Tibial nerve (tissue), 4 donors: ENCODE data around the gene IL31RA. TPM values are rescaled to one million over a fixed set of nuclear protein-coding genes. Genes with fewer than 3 reads are reported as not detected.

Source experiments
- DNase-seq, 2 donors: peaks; one replicate each; pipeline ENCODE4 v3.0.0-alpha.2; 2019; ENCODE audit warnings: low spot score in 2 of 2
- H3K27ac ChIP-seq, 4 donors: fragments of 200-600 bp; sonication (generic) in 3 of 4; one replicate each; pipeline ENCODE4 v1.5.1; 2017 to 2019; ENCODE audit warnings: mild to moderate bottlenecking in 1 of 4
- H3K27me3 ChIP-seq, 2 donors: fragments of 200-600 bp; sonication (generic) in 1 of 2; one replicate each; pipeline versions ENCODE4 v1.5.1 to v1.6.0; 2017 to 2019
- H3K36me3 ChIP-seq, 3 donors: fragments of 200-600 bp; sonication (generic); one replicate each; pipeline ENCODE4 v1.5.1; 2018 to 2019
- H3K4me1 ChIP-seq, 4 donors: fragments of 200-600 bp; sonication (generic) in 3 of 4; one replicate each; pipeline ENCODE4 v1.5.1; 2017 to 2019
- H3K4me3 ChIP-seq, 4 donors: fragments of 200-600 bp; sonication (generic) in 3 of 4; one replicate each; pipeline ENCODE4 v1.5.1; 2017 to 2019; ENCODE audit warnings: mild to moderate bottlenecking in 1 of 4, moderate library complexity in 1 of 4
- H3K9me3 ChIP-seq, 4 donors: fragments of 200-600 bp; sonication (generic) in 3 of 4; one replicate each; pipeline ENCODE4 v1.5.1; 2017 to 2019
- CTCF ChIP-seq, 5 experiments: fragments of 200-600 bp in 3 of 5; fragments of 450-650 bp in 2 of 5; sonication (generic) in 3 of 5; IDR thresholded peaks; one replicate each; pipeline ENCODE4 v1.5.1; 2016 to 2019; ENCODE audit warnings: antibody characterized with exemption in 5 of 5, mild to moderate bottlenecking in 3 of 5, moderate library complexity in 2 of 5
- EP300 ChIP-seq, 2 donors: sonication (generic); formaldehyde crosslinking; IDR thresholded peaks; one replicate each; pipeline ENCODE4 v1.6.1; 2017; ENCODE audit warnings: antibody characterized with exemption in 2 of 2, mild to moderate bottlenecking in 1 of 2
- POLR2A ChIP-seq, 2 donors: fragments of 450-650 bp; IDR thresholded peaks; one replicate each; pipeline ENCODE4 v1.6.1; 2017; ENCODE audit warnings: antibody characterized with exemption in 2 of 2, mild to moderate bottlenecking in 2 of 2, moderate library complexity in 2 of 2
- WGBS, 2 donors: methylation state at CpG; one replicate each; pipeline ENCODE4 v1.1.5; 2018; 5-methylcytosine and 5-hydroxymethylcytosine counted together
- total RNA-seq, 4 donors: library from RNA; depleted of rRNA; stranded (reverse); fragments of >200 nt; gene quantifications; one replicate each; pipeline ENCODE4 v1.1.0, GENCODE V29; 2016

Gene IL31RA
- total RNA-seq, 4 donors from 2014 or later: 0.60 TPM; not detected in 3

GRCh38 chr5:55897905-55898304 lies 46.7 kb downstream of the IL31RA start:
- Histone ChIP-seq H3K9me3 (no peaks in the 10 kb centered on the region), H3K4me1 (peaks cover 0 to 21% (median 2%) of the 10 kb centered on the region in 4 donors), H3K27me3 (no peaks in the 10 kb centered on the region), H3K36me3 (no peaks in the 10 kb centered on the region), H3K4me3 (peak overlapping the region in 2 of 4 donors; percentile 16 to 18), H3K27ac (peak overlapping the region in 2 of 4 donors; percentile 38 to 41)
- peak in 1 of 2 donors; percentile 38 for DNase-seq
- TF ChIP-seq CTCF (IDR thresholded peaks at IDR 0.05): no peak
- TF ChIP-seq EP300 (IDR thresholded peaks at IDR 0.05): peak in 1 of 2 donors; percentile 50
- whole genome bisulfite sequencing, 2 donors: 28 to 29% methylated on average over 14 of the region's 14 CpGs

GRCh38 chr5:55899344-55899743 lies 48.2 kb downstream of the IL31RA start:
- no peak for DNase-seq
- no peak overlapping the region for H3K27ac ChIP-seq
- H3K36me3 ChIP-seq: no peaks in the 10 kb centered on the region
- WGBS, 2 donors: 83 to 87% methylated on average over 6 of the region's 6 CpGs
- no peak for TF ChIP-seq POLR2A (IDR thresholded peaks at IDR 0.05)
- no peak overlapping the region for H3K4me3 ChIP-seq
- peaks cover 0 to 25% (median 2%) of the 10 kb centered on the region in 4 donors for H3K4me1 ChIP-seq
- H3K9me3 ChIP-seq: no peaks in the 10 kb centered on the region
- no peaks in the 10 kb centered on the region for H3K27me3 ChIP-seq

- WGBS, 2 donors: 68 to 73% methylated on average over 1 of the region's 1 CpG
- TF ChIP-seq POLR2A (IDR thresholded peaks at IDR 0.05) (no peak), CTCF (IDR thresholded peaks at IDR 0.05) (no peak), EP300 (IDR thresholded peaks at IDR 0.05) (no peak)
- DNase-seq: no peak
- Histone ChIP-seq H3K27me3 (no peaks in the 10 kb centered on the region), H3K27ac (no peak overlapping the region), H3K4me1 (peaks cover 0 to 25% (median 2%) of the 10 kb centered on the region in 4 donors), H3K4me3 (no peak overlapping the region), H3K36me3 (no peaks in the 10 kb centered on the region), H3K9me3 (no peaks in the 10 kb centered on the region)
Measured at GRCh38 chr5:55900068-55900467, 48.9 kb downstream of the IL31RA start.

- H3K4me1 ChIP-seq: peaks cover 0 to 25% (median 2%) of the 10 kb centered on the region in 4 donors
- no peaks in the 10 kb centered on the region for H3K36me3 ChIP-seq
- H3K27me3 ChIP-seq: no peaks in the 10 kb centered on the region
- no peak overlapping the region for H3K27ac ChIP-seq
- no peak overlapping the region for H3K4me3 ChIP-seq
- no peak for DNase-seq
- no peak for TF ChIP-seq POLR2A (IDR thresholded peaks at IDR 0.05)
- TF ChIP-seq CTCF (IDR thresholded peaks at IDR 0.05): no peak
- no peak for TF ChIP-seq EP300 (IDR thresholded peaks at IDR 0.05)
- H3K9me3 ChIP-seq: no peaks in the 10 kb centered on the region
Measured at GRCh38 chr5:55900776-55901175, 49.6 kb downstream of the IL31RA start.

- Histone ChIP-seq H3K27me3 (no peaks in the 10 kb centered on the region), H3K4me3 (no peak overlapping the region), H3K36me3 (no peaks in the 10 kb centered on the region), H3K4me1 (peaks cover 0 to 18% (median 0%) of the 10 kb centered on the region in 4 donors), H3K27ac (no peak overlapping the region), H3K9me3 (no peaks in the 10 kb centered on the region)
- no peak for DNase-seq
- 92 to 93% methylated on average over 5 of the region's 5 CpGs for WGBS, 2 donors
- TF ChIP-seq CTCF (IDR thresholded peaks at IDR 0.05) (no peak), EP300 (IDR thresholded peaks at IDR 0.05) (no peak), POLR2A (IDR thresholded peaks at IDR 0.05) (no peak)
Measured at GRCh38 chr5:55902696-55903095, 51.5 kb downstream of the IL31RA start.
